Right hindlimb (tissue), 1 donor: Measurements from ENCODE around the gene VILL.
"Not testable (repeated sequence)": the region's sequence is repeated elsewhere in the genome, so short reads cannot be mapped to it uniquely, and the experiment has no call there.

ENCODE experiments used
- DNase-seq: peaks from one replicate; pipeline ENCODE4 v3.0.0-alpha.2; 2018

VILL gene

DNA sequence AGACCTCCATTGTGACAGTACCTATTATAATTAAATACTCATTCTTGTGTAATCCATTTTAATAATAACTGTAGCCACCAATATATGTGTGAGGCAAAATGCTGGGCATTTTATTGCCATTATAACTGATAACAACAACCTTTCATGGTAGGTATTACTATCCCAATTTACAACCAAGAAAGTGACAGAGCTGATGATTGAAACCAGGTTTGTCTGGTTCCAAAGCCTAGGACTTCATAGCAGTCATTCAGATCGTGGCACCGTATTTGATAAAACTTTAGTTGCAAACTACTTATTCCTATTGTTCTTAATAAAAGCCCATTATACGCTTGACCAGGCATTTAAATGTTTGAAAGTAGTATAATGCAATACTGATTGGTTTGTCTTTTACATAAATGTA, 26.4 kb upstream of the VILL start:
- DNase-seq = no peak

DNA sequence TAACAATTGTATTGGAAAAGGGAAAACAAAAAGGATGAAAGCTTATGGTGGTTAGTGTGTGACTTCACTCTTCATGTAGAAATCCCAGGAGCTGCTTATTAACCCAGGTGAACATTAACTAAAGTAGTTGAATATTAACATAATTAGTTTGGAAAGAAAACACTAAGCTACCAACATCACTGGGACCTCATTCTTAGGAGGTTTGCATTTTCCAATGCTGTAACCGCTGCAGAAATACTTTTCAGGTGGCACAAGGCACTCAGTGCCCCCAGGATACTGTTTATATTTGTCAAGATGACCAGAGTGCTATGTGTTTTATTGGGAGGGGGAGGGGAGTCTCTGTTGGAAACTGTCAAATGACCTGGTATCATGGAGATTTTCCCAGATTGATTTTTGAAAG, 25.9 kb upstream of the VILL start:
- DNase-seq = no peak

DNA sequence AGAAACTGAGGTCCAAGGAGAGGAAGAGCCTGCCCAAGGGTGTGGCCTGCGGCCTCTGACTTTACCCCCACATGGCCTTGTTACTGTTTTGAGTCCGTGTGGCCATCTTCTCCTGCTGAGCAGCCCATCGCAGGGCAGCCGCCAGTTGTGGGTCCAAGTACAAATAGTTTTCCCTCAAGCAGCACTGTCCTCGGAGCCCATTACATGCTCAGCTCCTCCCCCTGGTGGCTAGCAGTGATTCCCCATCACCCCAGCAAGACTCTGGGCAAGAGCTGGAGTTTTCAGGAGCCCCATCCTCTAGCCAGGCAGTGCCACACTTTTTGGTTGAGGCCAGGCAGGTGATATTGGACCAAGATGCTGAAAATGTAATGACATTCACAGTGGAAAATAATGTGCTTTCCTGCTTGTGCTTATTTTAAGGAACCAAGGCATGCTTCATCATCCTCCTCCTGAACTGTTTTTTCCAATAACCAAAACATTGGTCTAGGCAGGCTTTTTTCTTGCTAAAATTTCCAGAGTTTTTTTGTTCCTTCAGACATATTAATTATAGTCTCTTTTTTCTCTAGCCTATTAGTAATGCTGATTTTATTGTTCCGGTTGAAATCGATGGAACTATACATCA, 23.2 kb upstream of the VILL start:
- peak; percentile 65 for DNase-seq

DNA sequence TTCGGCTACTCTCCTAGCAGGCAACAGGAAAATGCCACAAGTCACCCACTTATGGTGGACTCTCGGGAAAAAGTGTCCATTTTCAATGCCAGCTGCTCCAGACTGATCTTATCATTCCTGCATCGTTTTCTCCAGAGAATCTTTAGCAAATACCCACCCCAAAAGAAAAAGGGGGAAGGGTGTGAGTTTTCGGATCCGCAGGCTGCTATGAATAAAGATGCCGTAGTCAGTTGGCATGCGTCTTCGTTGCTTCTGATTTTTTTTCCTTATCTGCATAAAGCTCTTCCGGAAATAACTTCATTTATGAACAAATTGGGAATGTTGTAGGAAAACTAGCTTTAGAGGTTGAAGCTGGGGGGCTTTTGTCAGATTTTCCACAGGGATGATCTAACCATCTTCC, 22.4 kb upstream of the VILL start:
- DNase-seq = no peak

DNA sequence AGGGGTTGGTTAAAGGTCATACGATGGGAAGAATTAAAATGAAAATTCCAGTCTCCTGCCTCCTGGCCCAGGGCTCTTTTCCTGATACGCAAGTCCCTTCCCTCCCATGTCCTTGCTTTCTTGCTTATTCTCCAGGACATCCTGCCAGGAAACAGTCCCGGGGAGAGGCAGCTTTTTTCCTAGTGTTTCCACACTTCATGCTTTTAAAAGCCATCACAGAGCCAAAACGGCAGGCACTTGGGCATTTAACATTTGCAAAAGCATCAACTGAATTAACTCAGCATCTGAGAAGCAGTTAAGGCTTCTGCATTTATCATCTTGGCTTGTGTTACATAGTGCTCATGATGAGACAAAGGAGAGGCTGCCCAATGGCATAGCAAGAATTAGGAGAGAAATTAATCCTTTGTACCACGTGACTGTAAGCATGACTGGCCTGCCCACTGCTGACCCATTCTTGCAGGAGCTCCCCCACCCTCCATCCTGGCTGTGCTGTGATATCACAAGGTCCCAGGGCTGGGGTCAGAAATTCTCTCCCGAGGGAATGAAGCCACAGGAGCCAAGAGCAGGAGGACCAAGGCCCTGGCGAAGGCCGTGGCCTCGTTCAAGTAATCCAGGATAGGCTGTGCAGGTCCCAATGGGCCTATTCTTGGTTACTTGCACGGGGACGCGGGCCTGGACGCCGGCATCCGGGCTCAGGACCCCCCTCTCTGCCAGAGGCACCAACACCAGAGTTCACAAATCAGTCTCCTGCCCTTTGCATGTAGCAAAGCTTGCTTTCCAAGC, 21.6 kb upstream of the VILL start:
- DNase-seq = no peak

DNA sequence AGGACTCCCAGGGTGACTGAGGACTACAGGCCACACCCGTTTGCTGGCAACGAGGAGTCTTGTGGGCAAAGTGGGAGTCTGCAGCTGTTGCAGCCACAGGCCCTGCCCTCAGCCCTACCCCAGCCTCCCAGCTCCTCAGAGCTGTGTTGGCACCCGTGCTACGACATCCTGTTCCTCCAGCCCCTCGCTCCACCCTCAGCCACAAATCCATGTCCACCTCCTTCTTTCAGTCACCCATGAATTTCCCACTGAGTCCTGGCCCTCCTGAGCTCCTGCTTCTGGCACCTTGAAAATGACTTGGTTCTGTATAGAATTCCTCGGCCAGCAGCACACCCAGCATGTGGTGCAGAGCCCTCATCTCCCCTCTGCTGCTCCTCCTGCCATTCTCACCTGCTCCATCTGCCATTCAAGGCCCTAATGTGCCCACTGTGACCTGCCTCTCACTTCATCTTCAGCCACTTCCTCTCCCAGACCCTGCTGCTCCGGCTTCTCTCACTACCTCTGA, 20.9 kb upstream of the VILL start:
- peak; percentile 72 for DNase-seq

DNA sequence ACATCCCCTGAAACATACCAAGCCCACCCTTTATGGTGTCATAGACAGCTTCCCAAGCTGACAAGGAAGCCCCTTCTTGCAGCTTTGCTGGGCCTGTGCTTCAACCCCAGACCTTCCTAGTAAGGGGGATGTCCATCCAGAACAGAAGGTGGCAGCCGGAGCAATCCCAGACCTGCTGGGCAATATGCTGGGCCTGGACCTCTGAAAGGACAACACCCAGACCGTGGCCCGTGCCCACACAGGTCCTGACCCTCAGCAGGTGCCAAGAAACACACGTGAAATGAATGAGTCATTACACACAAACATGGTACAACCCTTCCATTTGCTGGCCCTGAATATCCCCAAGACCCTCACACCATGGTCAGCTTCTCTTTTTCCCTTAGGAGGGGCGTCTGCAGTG, 19.8 kb upstream of the VILL start:
- no peak for DNase-seq

DNA sequence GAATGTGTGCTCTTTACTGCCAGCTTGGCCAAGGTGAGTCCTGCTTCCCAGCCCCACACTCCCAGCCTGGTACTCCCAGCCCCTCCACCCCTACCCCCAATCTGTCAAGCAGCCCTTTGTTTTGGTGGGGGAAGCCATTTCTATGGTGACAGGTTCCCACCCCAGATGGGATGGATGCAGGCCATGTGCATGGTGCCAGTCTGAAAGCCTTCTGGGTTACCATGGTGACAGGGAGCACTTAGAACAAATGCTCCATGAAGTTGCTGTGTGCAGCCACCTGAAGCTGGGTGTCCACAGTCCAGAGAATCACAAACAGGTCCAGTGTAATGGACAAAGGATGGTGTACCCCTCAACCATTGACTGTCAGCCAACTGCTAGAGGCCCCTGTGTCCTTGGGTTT, 19.1 kb upstream of the VILL start:
- DNase-seq = no peak

DNA sequence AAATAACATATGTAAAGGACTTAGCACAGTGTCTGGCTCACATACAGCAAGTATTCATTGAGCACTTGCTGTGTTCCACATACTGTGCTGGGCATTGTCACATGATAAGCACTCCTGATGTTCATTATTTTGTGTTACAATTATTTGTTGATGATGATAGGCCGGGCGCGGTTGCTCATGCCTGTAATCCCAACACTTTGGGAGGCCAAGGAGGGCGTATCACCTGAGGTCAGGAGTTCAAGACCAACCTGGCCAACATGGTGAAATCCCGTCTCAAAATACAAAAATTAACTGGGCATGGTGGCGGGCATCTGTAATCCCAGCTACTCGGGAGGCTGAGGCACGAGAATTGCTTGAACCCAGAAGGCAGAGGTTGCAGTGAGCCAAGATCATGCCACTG, 18.5 kb upstream of the VILL start:
- not testable (repeated sequence) for DNase-seq

DNA sequence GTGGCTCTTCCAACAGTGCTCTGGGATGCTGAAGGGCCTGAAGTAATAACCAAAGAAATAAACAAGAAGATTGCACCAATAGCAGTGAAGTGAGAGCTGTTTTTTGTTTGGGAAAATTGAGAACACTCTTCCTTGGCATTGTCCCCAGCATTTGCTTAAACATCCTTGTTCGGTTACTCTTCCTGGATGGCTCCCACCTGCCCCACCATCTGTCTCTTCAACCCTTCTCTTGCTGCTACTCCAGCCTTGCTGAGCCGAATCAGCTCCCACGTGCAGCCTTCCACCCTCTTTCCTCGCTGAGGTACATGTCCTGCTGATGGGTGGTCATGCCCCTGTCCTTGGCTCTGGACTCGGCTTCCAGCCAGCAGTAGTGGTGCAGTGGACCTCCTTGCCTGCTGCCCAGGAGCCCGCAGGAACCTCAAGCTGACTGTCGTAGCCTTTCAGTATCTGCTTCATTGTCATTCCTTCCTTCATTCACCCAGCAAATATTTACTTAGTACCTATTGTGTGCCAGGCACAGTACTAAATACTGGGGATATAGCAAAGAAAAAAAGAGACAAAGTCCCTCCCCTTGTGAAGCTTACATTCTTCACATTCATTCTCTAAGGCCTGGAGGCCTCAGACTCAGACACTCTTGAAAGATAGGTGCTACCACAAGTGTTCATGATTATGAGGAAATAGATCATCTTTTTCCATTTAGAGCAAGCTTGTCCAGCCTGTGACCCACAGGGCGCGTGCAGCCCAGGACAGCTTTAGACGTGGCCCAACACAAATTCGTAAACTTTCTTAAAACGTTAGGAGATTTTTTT, 17.1 kb upstream of the VILL start:
- DNase-seq = no peak

DNA sequence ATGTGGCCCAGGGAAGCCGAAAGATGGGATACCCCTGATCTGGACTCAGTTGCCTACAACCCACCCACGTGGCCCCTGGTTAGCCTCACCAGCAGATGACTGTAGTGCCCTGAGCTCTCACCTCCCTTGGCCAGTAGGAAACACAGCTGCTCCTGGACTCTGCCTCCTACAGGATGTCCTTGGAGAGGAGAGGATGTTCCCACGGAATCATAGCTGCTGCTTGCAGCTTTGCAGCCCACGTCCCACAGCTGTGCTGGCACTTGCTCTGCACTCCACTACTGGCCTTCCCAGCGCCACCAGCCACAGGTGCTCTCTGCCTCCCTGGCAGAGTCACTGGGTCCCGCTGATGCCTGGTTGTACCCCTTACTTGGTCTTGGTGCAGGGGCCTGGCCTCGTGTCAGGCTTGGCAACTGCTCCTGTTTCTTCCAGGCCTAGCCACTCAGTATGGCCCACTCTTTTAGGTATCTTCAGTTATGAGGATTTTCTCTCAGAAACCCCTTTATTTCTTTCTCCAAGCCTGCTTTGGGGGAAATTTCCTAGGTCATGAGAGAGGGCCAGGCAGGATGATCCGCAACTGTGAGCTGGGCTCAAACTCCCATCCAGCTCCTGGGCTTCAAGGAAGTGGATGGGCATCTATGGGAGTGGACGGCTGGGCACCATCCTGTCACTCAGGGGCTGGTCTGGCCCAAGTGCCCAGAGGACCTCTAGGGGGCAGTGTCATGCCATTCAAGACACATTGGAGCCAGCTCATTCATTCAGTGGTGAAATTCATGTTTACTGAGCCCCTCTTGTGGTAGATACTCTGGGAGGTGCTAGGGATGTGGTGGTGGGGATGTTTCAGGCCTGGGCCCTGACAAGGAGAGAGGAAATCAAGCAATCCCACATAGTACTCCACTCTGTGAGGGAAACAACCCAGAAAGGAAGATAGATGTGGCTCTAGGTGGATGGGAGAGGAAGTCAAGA, 16.2 kb upstream of the VILL start:
- peak; percentile 59 for DNase-seq

DNA sequence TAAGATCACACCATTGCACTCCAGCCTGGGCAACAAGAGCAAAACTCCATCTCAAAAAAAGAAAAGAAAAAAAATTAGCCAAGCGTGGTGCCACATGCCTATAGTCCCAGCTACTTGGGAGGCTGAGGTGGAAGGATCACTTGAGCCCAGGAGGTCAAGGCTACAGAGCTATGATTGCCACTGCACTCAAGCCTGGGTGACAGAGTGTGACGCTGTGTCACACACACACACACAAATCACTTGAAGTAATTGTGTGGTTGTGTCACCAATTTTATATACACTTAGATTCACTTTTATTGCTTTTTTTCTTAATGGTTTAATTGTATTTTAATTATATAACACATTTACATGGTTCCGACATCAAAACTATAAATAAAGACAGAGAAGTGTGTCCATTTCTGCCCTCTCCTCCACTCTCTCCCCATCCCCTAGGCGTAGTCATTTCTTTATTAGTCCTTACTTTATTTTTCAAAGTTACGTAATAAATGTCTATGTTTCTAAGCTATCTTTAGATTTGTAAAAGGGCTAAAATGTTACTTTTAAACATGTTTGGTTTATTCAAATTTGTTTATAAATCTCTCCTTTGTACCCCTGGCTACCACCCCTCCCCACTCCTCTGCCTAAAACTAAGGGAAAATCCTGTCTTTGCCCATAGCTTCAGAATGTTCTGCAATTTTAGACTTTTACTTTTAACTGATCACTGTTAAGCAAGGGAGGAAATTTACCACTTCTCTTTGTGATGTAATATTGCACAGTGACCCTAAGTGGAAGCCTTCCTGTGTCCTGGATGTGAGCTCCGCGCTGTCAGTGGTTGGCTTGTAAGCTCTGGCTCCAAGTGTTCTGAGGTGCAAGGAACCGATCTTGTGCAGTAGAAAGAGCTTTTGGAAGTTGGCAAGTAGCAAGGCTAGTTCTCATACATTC, 10.8 kb upstream of the VILL start:
- no peak for DNase-seq

DNA sequence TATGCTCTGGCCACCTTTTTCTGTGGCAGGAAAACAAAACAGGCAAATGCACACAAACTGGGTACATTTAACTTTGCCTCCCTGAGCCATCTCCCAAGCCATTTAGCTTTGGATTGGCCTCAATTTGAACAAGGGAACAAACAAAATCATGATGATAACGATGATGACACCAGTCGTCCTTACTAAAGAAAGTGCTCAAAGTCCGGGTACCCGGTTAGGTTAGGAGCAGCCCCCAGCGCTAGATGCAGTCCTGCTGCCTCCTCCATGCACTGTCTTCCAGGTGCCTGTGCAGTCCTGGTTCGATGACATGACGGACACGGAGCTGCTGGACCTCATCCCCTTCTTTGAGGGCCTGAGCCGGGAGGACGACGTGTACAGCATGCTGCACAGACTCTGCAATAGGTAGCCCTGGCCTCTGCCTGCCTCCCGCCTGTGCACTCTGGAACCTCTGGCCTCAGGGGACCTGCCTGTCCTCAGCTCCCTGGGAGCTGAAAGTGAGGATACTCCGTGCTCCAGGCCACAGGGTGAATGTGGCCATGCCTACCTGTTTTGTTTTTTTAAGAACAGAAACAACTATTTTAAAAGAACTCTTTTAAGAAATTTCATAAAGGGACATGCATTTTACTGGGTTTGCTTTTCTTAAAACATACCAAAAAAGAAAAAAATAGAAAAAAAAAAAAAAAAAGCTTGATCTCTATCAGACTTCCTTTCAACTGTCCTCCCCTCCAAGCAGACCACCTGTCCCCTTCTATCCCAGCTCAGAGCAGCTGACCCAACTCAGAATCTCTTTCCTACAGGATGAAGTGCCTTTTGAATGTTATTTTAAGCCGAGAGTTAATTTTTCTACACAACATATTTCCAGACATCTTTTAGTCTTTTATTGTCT, 9.9 kb upstream of the VILL start:
- no peak for DNase-seq

DNA sequence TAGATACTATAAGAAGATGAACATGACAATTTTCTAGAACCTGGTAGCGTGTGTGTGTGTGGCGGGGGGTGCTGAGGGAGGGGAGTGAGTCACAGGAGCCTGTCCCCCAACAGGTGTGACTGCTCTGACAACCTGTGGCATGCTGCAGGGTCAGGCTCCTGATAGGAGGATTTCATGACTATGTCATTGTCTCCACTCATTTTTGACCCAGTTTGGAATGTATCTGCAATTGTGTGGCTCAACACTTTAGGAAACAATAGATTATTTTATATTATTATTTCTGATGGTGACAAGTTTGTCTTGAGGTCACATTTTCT, 9.3 kb upstream of the VILL start:
- no peak for DNase-seq

DNA sequence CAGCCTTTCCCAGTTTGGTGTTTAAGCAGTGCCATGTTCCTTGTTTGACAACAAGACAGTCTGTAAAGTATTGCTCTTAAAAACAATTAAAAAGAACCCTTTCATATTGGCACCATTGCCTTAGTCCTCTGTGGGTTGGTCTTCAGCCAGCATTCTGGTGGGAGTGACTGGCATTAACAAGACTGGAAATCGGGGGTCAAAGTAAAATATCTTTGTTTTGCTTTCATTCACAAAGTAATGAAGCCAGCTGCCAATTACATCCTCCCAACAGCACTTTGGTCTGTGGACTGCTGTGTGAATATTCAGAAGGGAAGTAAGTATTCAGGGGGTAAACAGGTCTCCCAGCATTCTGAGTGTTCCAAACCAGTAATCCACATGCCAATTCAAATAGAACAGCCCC, 8.3 kb upstream of the VILL start:
- no peak for DNase-seq

DNA sequence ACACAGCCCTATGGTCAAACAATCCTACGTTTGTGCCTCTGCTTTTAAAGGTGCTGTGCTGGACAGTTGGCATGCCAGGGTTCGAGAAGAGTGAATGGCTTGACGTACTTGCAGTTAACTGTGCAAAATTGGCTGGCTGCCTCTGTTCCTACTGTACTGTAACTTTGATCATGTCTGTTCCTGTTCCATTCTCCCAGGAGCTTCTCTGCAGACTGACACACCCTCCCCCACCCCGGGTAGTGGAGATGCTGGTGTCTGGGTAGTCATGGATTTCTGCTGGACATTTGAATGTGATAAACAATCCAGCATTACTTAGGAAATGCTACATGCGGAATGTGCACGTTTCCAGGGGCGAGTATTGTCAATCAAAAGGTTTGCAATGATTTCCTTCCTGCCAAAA, 6.5 kb upstream of the VILL start:
- no peak for DNase-seq

DNA sequence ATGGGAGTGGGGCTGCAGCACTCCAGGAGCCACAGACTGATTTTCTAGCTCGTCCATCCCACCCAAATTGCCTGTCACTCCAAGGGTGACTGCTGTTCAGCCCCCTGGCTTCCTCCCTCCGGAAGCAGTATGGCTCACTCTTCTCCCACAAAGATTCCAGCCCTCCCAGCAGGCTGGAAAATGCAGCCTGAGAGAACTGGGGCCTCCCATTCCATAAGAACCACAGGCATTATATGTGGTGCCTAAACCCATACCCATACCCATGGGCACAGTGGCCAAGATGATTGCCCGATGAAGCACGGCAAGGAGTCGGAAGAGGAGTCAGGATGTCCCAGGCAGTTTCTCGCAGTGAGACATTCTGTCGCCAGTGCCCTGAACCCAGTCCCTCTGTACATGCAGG, 6.0 kb upstream of the VILL start:
- DNase-seq = no peak

DNA sequence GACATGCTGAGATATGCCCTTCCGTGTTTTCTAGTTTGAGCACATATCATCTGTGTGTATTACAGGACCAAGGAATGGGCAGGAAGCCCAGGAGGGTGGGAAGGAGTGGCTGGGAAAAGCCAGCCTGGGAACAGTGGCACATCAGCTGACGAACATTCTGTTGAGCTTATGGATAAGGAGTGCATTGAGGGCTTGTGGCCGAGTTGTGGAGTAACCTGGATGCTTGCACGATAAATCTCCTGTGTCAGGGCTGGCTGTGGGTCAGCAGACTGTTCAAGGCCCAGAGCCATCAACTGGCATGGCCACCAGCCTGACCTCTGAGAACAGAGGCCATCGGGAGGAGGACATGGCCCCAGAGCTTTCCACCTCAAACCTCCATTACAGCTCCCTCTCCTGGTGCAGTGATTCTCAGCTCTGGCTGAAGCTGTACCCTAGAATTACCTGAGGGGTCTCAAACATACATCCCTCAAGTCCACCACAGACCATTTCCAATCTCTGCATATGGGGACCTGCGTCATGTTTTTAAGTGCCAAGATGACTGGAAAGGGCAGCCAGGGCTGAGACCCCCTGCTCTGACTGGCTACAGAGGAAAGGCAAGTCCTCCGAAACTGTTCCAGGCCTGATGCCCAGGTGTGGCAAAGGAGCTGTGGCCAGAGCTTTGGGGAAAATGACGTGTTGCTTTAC, 4.8 kb upstream of the VILL start:
- no peak for DNase-seq

DNA sequence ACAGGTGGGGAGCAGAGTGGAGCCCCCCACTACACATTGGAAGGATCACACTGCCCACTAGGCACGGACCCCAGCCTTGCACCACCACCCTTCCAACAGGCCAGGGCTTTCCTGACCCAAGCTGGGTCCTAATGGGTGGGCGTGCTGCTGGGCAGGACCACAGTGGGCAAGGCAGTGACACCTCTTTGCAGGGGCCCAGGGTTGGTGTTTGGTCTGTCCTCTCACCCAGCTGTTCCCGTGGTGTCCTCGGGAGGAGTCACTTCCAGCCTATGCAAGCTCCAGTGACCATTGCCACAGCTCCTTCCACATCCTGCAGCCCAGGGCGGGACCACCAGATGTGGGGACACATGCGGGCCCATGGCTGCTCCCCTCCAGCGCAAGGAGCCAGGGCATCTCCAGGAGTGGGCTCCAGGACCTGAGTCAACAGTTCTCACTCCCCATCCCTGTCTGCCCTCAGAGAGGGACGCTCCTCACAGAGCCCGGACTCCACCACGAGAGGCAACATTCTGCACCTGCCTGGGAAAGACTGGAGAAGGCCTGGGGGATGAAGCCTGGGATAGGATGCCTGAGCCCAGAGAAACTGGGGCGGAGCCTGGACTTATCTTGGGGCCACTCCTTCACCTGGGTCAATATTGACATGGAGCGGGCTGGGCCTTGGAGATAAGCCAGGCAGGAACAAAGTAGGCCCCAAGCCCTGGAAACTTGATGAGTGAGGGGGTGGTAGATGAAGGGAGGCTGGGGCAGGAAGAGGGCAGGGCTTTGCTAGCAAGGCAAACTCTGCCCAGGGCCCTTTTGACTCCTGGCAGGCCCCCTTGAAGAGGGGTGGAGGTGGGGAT, 3.9 kb upstream of the VILL start:
- no peak for DNase-seq
